HL-60 (cell line): ENCODE data around the gene CYGB.

Experiments used
- DNase-seq, 2 experiments: peaks; one replicate each; pipeline ENCODE4 v3.0.0-alpha.2; 2010 to 2020; ENCODE audit warnings: low read depth in 1 of 2, low spot score in 1 of 2
- H3K27ac ChIP-seq: fragments of 250-450 bp; sonication (Bioruptor Pico); replicated peaks from 2 replicates; pipeline ENCODE4 v1.5.1; 2020; ENCODE audit warnings: mild to moderate bottlenecking, moderate library complexity
- H3K27me3 ChIP-seq: fragments of 250-450 bp; sonication (Bioruptor Pico); 2 replicates; pipeline ENCODE4 v1.5.1; 2021; ENCODE audit warnings: mild to moderate bottlenecking, moderate library complexity; ENCODE audit not compliant: insufficient read depth, poor library complexity, severe bottlenecking
- H3K4me3 ChIP-seq: replicated peaks from 2 replicates; pipeline ENCODE4 v1.5.1; 2011; ENCODE audit warnings: mild to moderate bottlenecking, control low read depth, low read length; ENCODE audit not compliant: insufficient read depth
- CTCF ChIP-seq: IDR thresholded peaks from one replicate; pipeline ENCODE4 v1.5.1; 2011; ENCODE audit warnings: low read length, control low read depth, inconsistent platforms; ENCODE audit not compliant: insufficient read depth
- GABPA ChIP-seq: IDR thresholded peaks from 2 replicates; pipeline ENCODE4 v1.6.1; 2012; ENCODE audit warnings: low read depth
- POLR2AphosphoS5 ChIP-seq: IDR thresholded peaks from 2 replicates; pipeline ENCODE4 v1.6.1; 2012; ENCODE audit warnings: low read depth
- REST ChIP-seq: IDR thresholded peaks from 2 replicates; pipeline ENCODE4 v1.6.1; 2012; ENCODE audit warnings: low read depth; ENCODE audit not compliant: insufficient replicate concordance
- SPI1 ChIP-seq: IDR thresholded peaks from 2 replicates; pipeline ENCODE4 v1.6.1; 2012; ENCODE audit warnings: low read depth, mild to moderate bottlenecking, borderline replicate concordance

CYGB gene

GRCh38 chr17:76500747-76501017, 36.8 kb downstream of the CYGB start:
- 0 out of 2 replicates have a peak overlapping the region, but pooled peaks have one; percentile 18 for H3K27ac ChIP-seq
- TF ChIP-seq GABPA (no peak), CTCF (no peak)
- no peaks in the 10 kb centered on the region for H3K27me3 ChIP-seq
- H3K4me3 ChIP-seq = peak overlapping the region; percentile 78
- no peak for DNase-seq

GRCh38 chr17:76500074-76500746, 37.3 kb downstream of the CYGB start:
- TF ChIP-seq REST = no peak
- no peak for TF ChIP-seq POLR2AphosphoS5
- no peak for TF ChIP-seq CTCF
- peak; percentile 71; the same call in 1 of the 2 replicates for TF ChIP-seq SPI1
- no peak for TF ChIP-seq GABPA
- no peak overlapping the region for H3K27ac ChIP-seq
- H3K4me3 ChIP-seq = peak overlapping the region; percentile 78
- no peaks in the 10 kb centered on the region for H3K27me3 ChIP-seq
- peak in 1 of 2 experiments; percentile 63 for DNase-seq

- no peak for DNase-seq
- H3K4me3 ChIP-seq = no peak overlapping the region
- no peak for TF ChIP-seq POLR2AphosphoS5
- no peak for TF ChIP-seq SPI1
- no peak for TF ChIP-seq GABPA
- no peak for TF ChIP-seq REST
- no peak for TF ChIP-seq CTCF
- H3K27ac ChIP-seq = no peak overlapping the region
- no peaks in the 10 kb centered on the region for H3K27me3 ChIP-seq
Observed at GRCh38 chr17:76499267-76499667, 38.2 kb downstream of the CYGB start.

GRCh38 chr17:76498876-76499251, 38.6 kb downstream of the CYGB start:
- no peak for TF ChIP-seq REST
- no peak for TF ChIP-seq POLR2AphosphoS5
- TF ChIP-seq SPI1 = no peak
- no peak for TF ChIP-seq GABPA
- no peak for TF ChIP-seq CTCF
- no peaks in the 10 kb centered on the region for H3K27me3 ChIP-seq
- DNase-seq = no peak
- H3K27ac ChIP-seq = no peak overlapping the region
- no peak overlapping the region for H3K4me3 ChIP-seq
